GM12878 (cell line): Measurements from ENCODE around the gene SSBP4. TPM values are rescaled to one million over a fixed set of nuclear protein-coding genes. Genes with fewer than 3 reads are reported as not detected.
A peak's percentile ranks its signal among the peaks of the same experiment; 100 is the strongest.

Source experiments
- BCL11A ChIP-seq: IDR thresholded peaks from 2 replicates; pipeline ENCODE4 v1.6.1; 2011; ENCODE audit warnings: low read depth, low read length
- BHLHE40 ChIP-seq, 2 experiments: fragments of 450-650 bp in 1 of 2; IDR thresholded peaks; 2 replicates each; pipeline ENCODE4 v1.6.1; 2011 to 2017; ENCODE audit warnings: low read depth in 2 of 2, borderline replicate concordance in 1 of 2, improper control_type of control experiment in 1 of 2, low read length in 1 of 2, mild to moderate bottlenecking in 1 of 2
- FOXK2 ChIP-seq: fragments of 450-650 bp; IDR thresholded peaks from 2 replicates; pipeline ENCODE4 v1.6.1; 2017; ENCODE audit warnings: mild to moderate bottlenecking, moderate library complexity
- FOXM1 ChIP-seq: IDR thresholded peaks from 2 replicates; pipeline ENCODE4 v1.6.1; 2012; ENCODE audit warnings: low read depth, mild to moderate bottlenecking, inconsistent platforms, low read length, moderate library complexity
- GATAD2B ChIP-seq: fragments of 450-650 bp; conservative IDR thresholded peaks from 2 replicates; pipeline ENCODE4 v1.6.1; 2017; ENCODE audit warnings: low read depth, mild to moderate bottlenecking, moderate library complexity
- IKZF2 ChIP-seq, 2 experiments: fragments of 450-650 bp; IDR thresholded peaks; 2 replicates each; pipeline ENCODE4 v1.6.1; 2017; ENCODE audit warnings: mild to moderate bottlenecking in 2 of 2, moderate library complexity in 2 of 2
- IRF4 ChIP-seq: IDR thresholded peaks from 2 replicates; pipeline ENCODE4 v1.6.1; 2011; ENCODE audit warnings: low read depth, low read length
- JUND ChIP-seq: IDR thresholded peaks from 2 replicates; pipeline ENCODE4 v1.6.1; 2012; ENCODE audit warnings: low read depth, mild to moderate bottlenecking, low read length, improper control_type of control experiment, moderate library complexity
- KLF5 ChIP-seq: fragments of 450-650 bp; IDR thresholded peaks from 2 replicates; pipeline ENCODE4 v1.6.1; 2014; ENCODE audit warnings: mild to moderate bottlenecking; ENCODE audit not compliant: partially characterized antibody
- LARP7 ChIP-seq: fragments of 450-650 bp; IDR thresholded peaks from 2 replicates; pipeline ENCODE4 v1.6.1; 2017; ENCODE audit warnings: mild to moderate bottlenecking
- MTA2 ChIP-seq: fragments of 450-650 bp; IDR thresholded peaks from 2 replicates; pipeline ENCODE4 v1.6.1; 2016; ENCODE audit warnings: low read depth, mild to moderate bottlenecking, moderate library complexity
- NBN ChIP-seq: fragments of 450-650 bp; IDR thresholded peaks from 2 replicates; pipeline ENCODE4 v1.6.1; 2016
- NR2C1 ChIP-seq: fragments of 450-650 bp; IDR thresholded peaks from 2 replicates; pipeline ENCODE4 v1.6.1; 2017; ENCODE audit warnings: antibody characterized with exemption, mild to moderate bottlenecking, moderate library complexity
- NR2F1 ChIP-seq: fragments of 450-650 bp; conservative IDR thresholded peaks from 2 replicates; pipeline ENCODE4 v1.6.1; 2017; ENCODE audit warnings: mild to moderate bottlenecking
- PAX8 ChIP-seq: fragments of 450-650 bp; IDR thresholded peaks from 2 replicates; pipeline ENCODE4 v1.6.1; 2017; ENCODE audit warnings: mild to moderate bottlenecking, moderate library complexity
- POLR2A ChIP-seq: IDR thresholded peaks from 2 replicates; pipeline ENCODE4 v1.6.1; 2011; ENCODE audit warnings: low read depth, mild to moderate bottlenecking, low read length
- RAD51 ChIP-seq: fragments of 450-650 bp; IDR thresholded peaks from 2 replicates; pipeline ENCODE4 v1.6.1; 2016; ENCODE audit warnings: moderate library complexity, mild to moderate bottlenecking, inconsistent platforms
- SIX5 ChIP-seq: IDR thresholded peaks from 2 replicates; pipeline ENCODE4 v1.6.1; 2011; ENCODE audit warnings: mild to moderate bottlenecking, low read depth, low read length, moderate library complexity; ENCODE audit not compliant: severe bottlenecking
- STAT3 ChIP-seq: IDR thresholded peaks from 2 replicates; pipeline ENCODE4 v1.6.1; 2011; ENCODE audit warnings: low read depth, low read length, improper control_type of control experiment
- TCF12 ChIP-seq: IDR thresholded peaks from 2 replicates; pipeline ENCODE4 v1.6.1; 2011; ENCODE audit warnings: low read depth, mild to moderate bottlenecking, low read length
- YY1 ChIP-seq: IDR thresholded peaks from 2 replicates; pipeline ENCODE4 v1.6.1; 2011; ENCODE audit warnings: low read depth, mild to moderate bottlenecking, low read length
- ZZZ3 ChIP-seq: IDR thresholded peaks from 2 replicates; pipeline ENCODE4 v1.6.1; 2011; ENCODE audit warnings: low read depth; ENCODE audit not compliant: control insufficient read depth, insufficient read length
- polyA plus RNA-seq, 11 experiments: library from polyadenylated mRNA; depleted of rRNA in 4 of 11; unstranded in 6 of 11; stranded (reverse) in 5 of 11; fragments of >200 nt; fragmentation: Nextera tagmentation in 4 of 11; fragmentation: Illumina TruSeq in 1 of 11; extraction: Ambion mirVana in 4 of 11; extraction: Trizol in 1 of 11; gene quantifications; 1 replicate in 1 of 11; 2 replicates in 10 of 11; pipeline versions ENCODE4 v1.2.1 to v1.2.3, GENCODE V29; 2011 to 2016; ENCODE audit warnings: inconsistent platforms in 2 of 11, missing spikeins in 2 of 11, low read depth in 1 of 11
- total RNA-seq, 4 experiments: library from RNA; depleted of rRNA in 3 of 4; stranded (reverse); fragments of >200 nt in 3 of 4; fragmentation: Illumina TruSeq in 1 of 4; extraction: Trizol in 1 of 4; gene quantifications; 2 replicates each; pipeline versions ENCODE4 v1.2.1 to v1.2.3, GENCODE V29; 2013 to 2021
- TF ChIP-seq, protein P1 (sequence below): fragments of 450-650 bp; IDR thresholded peaks from 2 replicates; pipeline ENCODE4 v1.6.1; 2016; ENCODE audit warnings: mild to moderate bottlenecking
- TF ChIP-seq, protein P2 (sequence below): fragments of 450-650 bp; IDR thresholded peaks from 2 replicates; pipeline ENCODE4 v1.6.1; 2017; ENCODE audit warnings: mild to moderate bottlenecking
- TF ChIP-seq, protein P3 (sequence below): fragments of 450-650 bp; IDR thresholded peaks from 2 replicates; pipeline ENCODE4 v1.6.1; 2017; ENCODE audit warnings: mild to moderate bottlenecking, moderate library complexity
- TF ChIP-seq, protein P4 (sequence below): IDR thresholded peaks from 2 replicates; pipeline ENCODE4 v1.6.1; 2011; ENCODE audit warnings: mild to moderate bottlenecking, low read depth, low read length, moderate library complexity; ENCODE audit not compliant: insufficient replicate concordance

The SSBP4 gene
- total and polyA plus RNA-seq, 10 of the 15 experiments (the other 5 are each of a cell fraction or from before 2014, with no cell fraction given), result 0.37 to 150 (median 38.9) TPM

DNA sequence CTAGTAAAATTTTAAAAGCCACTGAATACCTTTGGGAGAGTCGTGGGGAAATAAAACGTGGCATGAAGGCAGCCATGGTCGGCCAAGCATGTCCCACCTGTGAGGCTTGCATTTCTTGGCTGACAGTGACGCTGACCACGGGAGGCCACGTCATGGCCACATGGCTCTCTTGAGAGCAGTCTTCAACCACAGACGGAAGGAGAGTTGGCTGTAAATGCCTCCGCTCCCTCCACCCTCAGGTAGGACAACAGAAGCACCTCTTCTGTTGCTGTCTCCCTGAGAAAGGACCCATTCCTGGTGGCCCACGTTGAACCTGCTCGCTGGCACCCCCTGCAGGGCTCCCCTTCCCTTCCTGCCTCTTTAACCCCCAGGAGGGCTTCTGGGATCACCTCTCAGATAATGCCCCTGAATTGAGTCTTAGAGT is 11.1 kb upstream of the SSBP4 start (continued):
- TF ChIP-seq SIX5, result no peak
- TF ChIP-seq NR2C1, result no peak
- peak; percentile 67 for TF ChIP-seq MTA2
- peak; percentile 91 for TF ChIP-seq NBN
- TF ChIP-seq YY1, result 0 out of 2 replicates have a peak, but pooled peaks have one; percentile 29
- no peak for TF ChIP-seq FOXK2
- TF ChIP-seq NR2F1, result peak; percentile 55; the same call in 1 of the 2 replicates
- TF ChIP-seq STAT3, result no peak; the same call in 1 of the 2 replicates
- no peak for TF ChIP-seq GATAD2B
- TF ChIP-seq RAD51, result peak; percentile 90
- no peak for TF ChIP-seq FOXM1
- no peak; the same call in 1 of the 2 replicates for TF ChIP-seq JUND
- 0 out of 2 replicates have a peak, but pooled peaks have one; percentile 47 for TF ChIP-seq IRF4
- peak; percentile 68 for TF ChIP-seq POLR2A
- TF ChIP-seq KLF5, result no peak
- TF ChIP-seq, protein P1, sequence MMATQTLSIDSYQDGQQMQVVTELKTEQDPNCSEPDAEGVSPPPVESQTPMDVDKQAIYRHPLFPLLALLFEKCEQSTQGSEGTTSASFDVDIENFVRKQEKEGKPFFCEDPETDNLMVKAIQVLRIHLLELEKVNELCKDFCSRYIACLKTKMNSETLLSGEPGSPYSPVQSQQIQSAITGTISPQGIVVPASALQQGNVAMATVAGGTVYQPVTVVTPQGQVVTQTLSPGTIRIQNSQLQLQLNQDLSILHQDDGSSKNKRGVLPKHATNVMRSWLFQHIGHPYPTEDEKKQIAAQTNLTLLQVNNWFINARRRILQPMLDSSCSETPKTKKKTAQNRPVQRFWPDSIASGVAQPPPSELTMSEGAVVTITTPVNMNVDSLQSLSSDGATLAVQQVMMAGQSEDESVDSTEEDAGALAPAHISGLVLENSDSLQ, result peak; percentile 85
- no peak for TF ChIP-seq LARP7
- TF ChIP-seq, protein P2, sequence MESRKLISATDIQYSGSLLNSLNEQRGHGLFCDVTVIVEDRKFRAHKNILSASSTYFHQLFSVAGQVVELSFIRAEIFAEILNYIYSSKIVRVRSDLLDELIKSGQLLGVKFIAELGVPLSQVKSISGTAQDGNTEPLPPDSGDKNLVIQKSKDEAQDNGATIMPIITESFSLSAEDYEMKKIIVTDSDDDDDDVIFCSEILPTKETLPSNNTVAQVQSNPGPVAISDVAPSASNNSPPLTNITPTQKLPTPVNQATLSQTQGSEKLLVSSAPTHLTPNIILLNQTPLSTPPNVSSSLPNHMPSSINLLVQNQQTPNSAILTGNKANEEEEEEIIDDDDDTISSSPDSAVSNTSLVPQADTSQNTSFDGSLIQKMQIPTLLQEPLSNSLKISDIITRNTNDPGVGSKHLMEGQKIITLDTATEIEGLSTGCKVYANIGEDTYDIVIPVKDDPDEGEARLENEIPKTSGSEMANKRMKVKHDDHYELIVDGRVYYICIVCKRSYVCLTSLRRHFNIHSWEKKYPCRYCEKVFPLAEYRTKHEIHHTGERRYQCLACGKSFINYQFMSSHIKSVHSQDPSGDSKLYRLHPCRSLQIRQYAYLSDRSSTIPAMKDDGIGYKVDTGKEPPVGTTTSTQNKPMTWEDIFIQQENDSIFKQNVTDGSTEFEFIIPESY, result no peak
- TF ChIP-seq, protein P3, sequence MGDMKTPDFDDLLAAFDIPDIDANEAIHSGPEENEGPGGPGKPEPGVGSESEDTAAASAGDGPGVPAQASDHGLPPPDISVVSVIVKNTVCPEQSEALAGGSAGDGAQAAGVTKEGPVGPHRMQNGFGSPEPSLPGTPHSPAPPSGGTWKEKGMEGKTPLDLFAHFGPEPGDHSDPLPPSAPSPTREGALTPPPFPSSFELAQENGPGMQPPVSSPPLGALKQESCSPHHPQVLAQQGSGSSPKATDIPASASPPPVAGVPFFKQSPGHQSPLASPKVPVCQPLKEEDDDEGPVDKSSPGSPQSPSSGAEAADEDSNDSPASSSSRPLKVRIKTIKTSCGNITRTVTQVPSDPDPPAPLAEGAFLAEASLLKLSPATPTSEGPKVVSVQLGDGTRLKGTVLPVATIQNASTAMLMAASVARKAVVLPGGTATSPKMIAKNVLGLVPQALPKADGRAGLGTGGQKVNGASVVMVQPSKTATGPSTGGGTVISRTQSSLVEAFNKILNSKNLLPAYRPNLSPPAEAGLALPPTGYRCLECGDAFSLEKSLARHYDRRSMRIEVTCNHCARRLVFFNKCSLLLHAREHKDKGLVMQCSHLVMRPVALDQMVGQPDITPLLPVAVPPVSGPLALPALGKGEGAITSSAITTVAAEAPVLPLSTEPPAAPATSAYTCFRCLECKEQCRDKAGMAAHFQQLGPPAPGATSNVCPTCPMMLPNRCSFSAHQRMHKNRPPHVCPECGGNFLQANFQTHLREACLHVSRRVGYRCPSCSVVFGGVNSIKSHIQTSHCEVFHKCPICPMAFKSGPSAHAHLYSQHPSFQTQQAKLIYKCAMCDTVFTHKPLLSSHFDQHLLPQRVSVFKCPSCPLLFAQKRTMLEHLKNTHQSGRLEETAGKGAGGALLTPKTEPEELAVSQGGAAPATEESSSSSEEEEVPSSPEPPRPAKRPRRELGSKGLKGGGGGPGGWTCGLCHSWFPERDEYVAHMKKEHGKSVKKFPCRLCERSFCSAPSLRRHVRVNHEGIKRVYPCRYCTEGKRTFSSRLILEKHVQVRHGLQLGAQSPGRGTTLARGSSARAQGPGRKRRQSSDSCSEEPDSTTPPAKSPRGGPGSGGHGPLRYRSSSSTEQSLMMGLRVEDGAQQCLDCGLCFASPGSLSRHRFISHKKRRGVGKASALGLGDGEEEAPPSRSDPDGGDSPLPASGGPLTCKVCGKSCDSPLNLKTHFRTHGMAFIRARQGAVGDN, result peak; percentile 94
- peak; percentile 83 for TF ChIP-seq TCF12
- peak; percentile 34; the same call in 1 of the 2 replicates for TF ChIP-seq BCL11A
- peak; percentile 86 to 93; a peak in 3 of 4 replicates for TF ChIP-seq BHLHE40 (IDR thresholded peaks at IDR 0.05; ENCODE audit: borderline replicate concordance in 1 of 2, low read depth in 2 of 2, low read length in 1 of 2)
- TF ChIP-seq PAX8, result 0 out of 2 replicates have a peak, but pooled peaks have one; percentile 81
- TF ChIP-seq IKZF2 (IDR thresholded peaks at IDR 0.05), result peak; percentile 71 to 75; a peak in 3 of 4 replicates
- TF ChIP-seq ZZZ3, result no peak
- TF ChIP-seq, protein P4, sequence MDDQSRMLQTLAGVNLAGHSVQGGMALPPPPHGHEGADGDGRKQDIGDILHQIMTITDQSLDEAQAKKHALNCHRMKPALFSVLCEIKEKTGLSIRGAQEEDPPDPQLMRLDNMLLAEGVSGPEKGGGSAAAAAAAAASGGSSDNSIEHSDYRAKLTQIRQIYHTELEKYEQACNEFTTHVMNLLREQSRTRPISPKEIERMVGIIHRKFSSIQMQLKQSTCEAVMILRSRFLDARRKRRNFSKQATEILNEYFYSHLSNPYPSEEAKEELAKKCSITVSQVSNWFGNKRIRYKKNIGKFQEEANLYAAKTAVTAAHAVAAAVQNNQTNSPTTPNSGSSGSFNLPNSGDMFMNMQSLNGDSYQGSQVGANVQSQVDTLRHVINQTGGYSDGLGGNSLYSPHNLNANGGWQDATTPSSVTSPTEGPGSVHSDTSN, result peak; percentile 63
